CD4-positive, alpha-beta T cell treated with Interferon alpha-2 for 1 hour (primary cell): ENCODE data around the gene OPALIN.

Experiments used
- DNase-seq, 2 donors: peaks; one replicate each; pipeline ENCODE4 v3.0.0-alpha.2; 2020 to 2022

OPALIN gene

DNA sequence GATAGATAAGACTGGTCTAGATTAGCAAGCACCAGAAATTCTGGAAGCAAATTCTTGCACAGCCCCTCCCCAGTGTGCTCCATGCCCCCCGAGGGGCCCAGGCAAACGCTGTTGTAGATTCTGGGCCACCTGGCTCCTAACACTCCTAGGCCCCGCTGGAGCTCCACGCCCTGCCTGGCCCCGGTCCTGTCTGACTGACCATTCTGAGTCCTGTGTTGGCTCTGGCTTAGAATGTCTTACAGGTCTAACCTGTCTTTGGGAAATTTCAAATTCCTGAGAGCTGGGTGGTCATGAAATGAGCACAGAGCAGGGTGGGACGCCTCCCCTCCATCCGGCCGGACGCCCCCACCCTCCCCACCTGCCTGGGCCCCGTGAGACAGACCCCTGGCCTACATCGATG, 12.6 kb upstream of the OPALIN start:
- no peak for DNase-seq

DNA sequence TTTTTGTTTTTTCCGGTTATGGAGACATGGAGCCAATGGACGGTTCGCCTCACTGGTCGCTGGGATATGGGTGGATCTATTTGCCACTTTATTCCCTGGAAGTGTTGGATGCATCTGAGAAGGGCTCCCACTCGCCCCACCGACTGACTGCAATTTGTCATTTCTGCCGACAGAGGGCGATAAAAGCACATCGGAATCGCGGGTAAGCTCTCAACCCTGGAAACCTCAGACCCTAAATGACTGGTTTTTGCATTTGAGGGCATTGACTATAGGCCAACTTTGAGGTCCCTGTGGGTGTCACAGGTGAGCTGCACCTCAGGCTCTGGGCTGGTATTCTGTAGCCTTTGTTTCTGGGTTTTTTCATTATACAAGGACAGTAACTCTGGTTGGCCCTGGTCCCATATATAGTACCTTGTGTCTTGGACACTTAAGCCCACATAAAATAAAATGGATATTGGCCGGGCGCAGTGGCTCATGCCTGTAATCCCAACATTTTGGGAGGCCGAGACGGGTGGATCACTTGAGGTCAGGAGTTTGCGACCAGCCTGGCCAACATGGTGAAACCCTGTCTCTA, 11.9 kb upstream of the OPALIN start:
- peak; percentile 35 to 54 for DNase-seq

DNA sequence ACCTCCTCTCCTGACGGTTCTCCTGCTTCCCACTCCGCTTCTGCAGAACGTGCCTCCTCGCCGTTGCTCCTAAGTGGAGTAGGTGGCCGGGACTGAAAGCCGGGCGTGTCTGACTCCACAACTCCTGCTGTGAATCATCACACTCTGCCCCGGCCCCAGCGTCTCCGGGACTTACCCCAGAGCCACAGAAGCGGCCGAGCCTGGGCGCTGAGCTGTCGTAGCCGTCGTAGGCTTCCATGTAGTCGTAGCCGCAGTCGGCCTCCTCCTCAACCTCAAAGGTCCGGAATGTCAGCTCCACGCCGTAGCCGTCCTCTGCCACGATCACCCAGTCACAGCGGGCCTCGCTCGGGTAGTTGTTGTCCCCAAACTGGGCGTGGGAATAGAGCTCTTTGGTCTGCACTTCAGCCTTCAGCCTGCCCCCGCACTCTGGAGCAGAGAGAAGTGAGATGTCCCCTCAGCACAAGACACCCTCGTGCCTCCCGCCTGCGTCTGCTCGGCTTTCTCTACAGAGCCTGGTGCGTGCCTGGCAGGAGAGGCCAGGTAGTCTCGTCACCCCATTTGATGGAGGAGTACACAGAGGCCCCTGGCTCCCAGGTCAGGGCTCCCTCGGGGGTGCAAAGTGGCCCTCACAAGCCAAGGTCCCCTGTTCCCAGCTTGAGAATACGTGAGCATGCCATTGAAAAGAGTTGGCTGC, 11.2 kb upstream of the OPALIN start:
- no peak for DNase-seq

DNA sequence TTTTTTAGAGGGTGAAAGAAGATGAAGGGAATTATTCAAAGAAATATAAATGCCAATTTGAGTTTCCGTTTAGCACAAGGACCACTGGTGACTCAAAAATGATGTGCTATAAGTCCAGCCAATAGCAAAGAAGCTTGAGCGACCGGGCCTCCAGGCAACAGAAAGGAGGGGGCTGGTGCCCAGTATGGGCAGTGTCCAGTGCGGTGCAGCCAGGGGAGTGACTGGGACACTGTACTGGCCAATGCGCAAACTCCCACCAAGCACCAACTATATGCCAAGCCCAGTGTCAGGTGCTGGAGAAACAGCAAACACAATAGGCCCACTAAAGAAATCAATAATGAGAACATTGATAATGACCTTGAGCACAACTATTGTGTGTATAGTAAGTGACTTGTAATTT, 10.2 kb upstream of the OPALIN start:
- no peak for DNase-seq

DNA sequence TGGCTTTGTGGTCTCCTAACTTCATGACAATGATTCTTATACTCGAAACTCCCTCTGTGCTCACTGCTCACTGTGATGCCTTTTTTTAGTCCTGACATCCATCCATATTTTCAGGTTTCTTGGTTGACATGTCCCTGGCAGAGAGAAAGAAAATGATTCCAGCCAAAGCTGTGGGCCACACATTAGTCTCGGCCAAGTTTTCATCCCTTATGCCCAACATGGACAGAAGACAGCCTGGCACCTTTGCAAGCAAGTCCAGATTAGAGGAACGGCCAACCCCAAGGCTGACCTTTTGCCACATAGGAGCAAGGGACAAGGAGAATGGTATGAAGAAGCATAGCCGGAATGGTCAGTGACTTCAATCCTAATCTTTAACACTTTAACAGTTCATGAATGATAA, 8.7 kb upstream of the OPALIN start:
- DNase-seq: no peak

DNA sequence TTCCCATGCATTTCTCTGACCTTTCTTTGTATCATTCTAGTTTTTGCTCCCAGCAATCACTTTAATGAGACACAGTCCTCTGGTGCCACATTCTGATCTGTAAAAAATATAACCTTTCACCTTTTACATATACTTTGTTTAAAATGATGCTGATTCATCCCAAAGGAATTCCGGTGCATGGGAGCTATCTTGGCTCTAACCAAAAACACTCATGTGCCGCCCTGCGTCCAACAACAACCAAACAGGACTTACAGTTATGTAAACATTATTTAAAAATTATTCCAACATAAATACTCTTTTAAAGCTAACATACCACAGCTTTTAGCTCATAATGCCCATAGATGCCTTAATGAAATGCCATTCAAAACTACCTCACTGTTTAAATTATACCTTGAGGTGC, 7.7 kb upstream of the OPALIN start:
- no peak for DNase-seq

DNA sequence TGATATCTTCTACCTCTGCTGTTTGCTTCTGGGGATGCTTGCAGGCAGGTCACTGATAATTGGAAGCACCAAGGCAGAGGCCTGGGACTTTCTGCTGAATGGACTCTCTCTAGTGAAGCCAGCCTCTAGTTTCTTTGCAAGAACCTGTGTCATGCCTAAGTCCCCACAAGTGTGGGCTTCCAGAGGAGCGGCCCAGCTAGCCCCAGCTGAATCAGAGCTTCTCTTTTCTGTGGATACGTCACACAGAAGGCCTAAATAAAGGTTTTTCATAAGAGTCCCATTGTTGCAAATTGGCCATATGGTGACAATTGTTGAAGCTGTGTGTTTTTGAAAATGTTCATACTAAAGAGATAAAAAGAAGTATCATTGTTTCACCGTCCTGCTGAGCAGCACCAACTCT, 6.8 kb upstream of the OPALIN start:
- DNase-seq: no peak

DNA sequence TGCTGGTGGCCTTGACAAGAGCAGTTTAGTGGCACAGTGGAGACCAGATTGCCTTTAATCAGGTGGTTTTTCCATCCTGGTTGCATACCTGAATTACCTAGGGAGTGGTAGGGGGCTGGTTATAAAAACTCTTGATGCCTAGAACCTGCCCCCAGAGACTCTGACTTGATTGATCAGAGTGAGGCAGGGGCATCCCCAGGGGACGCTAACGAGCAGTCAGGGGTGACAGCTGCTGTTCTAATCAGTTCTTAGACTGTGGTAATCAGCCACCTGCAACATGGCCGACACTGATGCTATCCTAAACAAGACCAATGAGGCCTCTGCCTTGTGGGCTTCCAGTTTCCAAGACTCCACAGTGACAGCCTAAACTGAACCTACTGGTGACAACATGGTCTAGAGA, 2.0 kb upstream of the OPALIN start:
- DNase-seq: no peak

DNA sequence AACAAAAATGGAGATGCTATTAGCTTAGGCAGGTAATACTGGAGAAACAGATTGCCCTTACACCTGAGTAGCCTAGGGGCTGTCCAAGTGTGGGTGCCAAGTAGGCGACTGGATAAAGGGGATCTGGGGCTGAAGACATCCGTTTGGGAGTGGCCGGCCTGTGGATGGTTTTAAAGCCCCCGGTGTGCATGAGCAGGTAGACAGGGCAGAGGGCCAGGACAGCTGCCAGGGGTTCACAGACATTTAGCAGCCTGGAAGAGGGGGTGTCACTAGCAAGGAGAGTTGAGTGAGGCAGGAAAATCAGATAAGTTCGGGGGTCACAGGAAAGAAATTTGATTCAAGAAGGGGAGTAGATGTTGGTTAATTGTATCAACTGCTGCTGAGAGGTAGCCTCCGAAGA, 1.5 kb upstream of the OPALIN start:
- DNase-seq: no peak

DNA sequence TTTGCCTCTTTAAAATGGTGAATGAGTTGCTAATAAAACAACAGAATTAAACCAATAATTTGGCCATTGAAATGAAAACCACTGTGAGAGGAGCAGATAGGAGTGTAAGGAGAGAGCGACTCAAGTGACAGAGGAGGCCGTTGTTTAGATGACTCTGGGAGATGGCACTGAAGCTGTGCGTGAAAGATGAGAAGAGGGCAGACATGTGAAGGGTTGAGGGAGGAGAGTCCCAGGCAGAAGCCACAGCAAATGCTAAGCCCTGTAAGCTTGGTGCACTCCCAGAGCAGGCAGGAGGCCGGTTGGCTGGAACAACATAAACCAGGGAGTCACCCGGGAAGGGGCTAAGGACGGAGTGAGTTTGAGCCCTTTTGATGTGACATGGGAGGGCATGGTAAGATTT, 814 bp upstream of the OPALIN start:
- no peak for DNase-seq

DNA sequence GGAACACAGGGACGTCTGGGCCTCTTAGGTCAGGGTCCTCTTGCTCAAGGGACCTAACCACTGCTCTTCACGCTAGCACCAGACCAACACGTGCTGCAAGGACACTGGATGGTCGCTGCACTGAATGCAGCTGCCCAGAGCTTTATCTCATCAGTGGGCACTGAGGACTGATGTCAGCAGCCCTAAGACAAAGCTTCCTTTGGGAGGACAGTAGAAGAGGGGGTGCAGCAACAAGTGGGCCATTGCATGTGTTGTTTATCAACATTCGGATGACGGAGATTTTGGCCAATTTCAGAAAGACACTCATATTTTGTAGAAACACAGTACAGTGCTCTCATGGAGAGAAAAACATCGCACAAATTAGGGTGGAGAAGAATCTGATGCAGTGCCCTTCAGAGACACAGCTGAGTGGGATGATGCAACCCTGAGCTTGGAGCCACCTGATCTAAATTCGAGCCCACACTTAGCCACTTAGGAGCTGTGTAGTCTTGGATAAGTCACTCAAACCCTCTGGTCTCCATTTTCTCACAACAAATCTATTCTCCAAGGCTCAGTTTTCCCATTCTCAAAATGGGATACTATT, 1.7 kb downstream of the OPALIN start:
- no peak for DNase-seq

DNA sequence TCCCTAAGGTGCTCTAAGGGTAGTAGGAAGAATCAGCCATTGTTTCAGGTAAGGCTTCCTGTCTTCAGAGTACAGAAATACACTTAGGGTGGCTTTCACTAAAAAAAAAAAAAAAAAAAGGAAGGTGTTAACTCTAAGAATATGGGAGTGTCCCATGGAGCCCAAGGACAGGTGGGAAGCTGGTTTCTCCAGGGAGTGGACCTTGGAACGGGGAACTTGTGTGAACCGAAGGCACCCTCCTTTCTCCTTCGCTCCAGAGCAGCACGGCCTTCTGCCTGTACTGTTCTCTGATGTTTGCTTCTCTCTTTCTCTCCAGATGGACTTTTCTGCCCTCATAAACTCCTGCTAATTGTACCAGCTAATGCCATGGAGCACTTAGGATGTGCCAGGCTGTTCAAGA, 6.2 kb downstream of the OPALIN start:
- DNase-seq: no peak

DNA sequence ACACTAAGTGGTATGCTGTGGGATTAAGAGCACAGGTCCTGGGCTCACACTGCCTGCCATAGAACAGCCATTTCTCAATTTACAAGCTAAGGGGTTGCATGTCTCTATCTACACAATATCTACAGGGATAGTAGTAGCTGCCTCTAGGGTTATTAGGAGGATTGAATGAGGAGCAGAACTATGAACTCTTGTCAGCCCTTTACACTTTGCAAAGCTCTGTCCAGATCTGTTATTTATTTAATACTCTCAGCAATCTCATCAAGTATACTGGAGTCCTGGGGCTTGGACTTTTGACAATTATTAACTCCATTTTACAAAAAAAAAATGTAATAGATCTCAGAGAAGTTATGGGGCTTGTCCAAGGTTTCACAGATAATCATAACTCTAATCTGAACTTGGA, 6.8 kb downstream of the OPALIN start:
- DNase-seq: no peak

DNA sequence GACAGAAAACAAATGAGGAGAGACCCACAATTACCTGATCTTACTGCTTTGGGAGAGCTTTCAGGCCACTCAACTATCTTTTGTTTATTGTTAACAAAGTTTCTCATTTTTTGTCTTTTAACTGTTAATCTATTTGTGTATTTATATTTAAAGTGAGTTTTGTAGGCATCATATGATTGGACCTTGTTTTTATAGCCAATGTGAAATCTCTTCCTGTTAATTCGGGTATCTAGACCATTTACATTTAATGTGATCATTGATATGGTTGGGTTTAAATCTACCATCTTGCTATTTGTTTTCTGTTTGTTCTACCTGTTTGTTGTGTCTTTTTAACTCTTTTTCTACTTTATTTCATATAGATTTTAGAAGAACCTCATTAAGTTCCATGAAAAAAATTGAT, 12.5 kb downstream of the OPALIN start:
- DNase-seq: no peak

DNA sequence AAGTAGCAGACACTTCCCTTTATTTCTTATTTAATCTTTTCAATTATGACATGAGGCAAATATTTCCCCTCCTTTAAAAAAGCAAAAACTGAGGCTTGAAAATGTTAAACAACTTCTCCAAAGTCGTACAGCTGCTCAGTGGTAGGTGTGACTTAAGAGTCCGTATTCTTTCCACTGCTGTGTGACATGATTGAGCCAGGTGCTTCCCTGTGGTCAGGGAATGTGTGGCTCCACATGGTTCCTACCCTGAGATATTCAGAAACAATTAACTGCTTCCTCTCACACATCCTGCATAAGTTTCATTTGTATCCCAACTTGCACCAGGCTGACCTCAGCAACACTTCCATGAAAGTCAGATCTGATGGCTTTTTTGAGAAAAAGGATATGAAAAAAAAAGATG, 13.6 kb downstream of the OPALIN start:
- DNase-seq: no peak

DNA sequence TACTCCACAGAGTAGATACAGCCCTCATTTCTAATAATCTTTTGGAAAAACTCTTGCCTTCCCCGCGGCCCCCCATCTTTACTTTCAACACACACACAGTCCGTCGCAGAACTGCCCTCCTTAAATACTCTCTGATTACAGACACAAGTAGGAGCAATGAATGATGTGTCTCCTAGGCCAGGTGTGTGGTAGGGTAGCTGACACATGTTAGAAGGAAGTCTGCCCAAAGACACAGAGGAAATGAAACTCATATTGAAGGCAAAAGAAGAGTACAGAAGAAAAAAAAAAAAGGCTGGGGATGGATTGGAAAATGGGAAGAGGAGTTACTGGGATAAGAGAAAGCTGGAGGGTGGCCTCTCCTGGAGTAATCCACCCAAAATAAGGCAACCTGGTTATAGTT, 14.6 kb downstream of the OPALIN start:
- no peak for DNase-seq

DNA sequence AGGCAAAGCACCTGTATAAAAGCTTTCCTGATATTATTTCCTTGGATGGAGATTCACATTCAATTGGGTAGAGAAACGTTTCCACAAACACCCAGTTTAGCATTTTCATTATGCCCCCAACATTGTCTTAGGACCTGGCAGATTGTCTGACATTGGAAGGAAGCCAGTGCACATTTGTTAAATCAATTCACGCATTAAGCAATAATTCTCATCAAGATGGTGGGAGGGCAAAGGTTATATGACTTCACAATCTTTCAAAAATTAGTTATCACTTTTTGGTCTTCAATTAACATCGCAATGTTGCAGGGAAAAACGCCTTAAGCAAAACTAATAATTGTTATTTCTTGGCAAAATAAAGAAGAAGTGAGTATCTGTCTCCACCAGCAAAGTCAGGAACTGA, 16.4 kb downstream of the OPALIN start:
- DNase-seq: no peak

DNA sequence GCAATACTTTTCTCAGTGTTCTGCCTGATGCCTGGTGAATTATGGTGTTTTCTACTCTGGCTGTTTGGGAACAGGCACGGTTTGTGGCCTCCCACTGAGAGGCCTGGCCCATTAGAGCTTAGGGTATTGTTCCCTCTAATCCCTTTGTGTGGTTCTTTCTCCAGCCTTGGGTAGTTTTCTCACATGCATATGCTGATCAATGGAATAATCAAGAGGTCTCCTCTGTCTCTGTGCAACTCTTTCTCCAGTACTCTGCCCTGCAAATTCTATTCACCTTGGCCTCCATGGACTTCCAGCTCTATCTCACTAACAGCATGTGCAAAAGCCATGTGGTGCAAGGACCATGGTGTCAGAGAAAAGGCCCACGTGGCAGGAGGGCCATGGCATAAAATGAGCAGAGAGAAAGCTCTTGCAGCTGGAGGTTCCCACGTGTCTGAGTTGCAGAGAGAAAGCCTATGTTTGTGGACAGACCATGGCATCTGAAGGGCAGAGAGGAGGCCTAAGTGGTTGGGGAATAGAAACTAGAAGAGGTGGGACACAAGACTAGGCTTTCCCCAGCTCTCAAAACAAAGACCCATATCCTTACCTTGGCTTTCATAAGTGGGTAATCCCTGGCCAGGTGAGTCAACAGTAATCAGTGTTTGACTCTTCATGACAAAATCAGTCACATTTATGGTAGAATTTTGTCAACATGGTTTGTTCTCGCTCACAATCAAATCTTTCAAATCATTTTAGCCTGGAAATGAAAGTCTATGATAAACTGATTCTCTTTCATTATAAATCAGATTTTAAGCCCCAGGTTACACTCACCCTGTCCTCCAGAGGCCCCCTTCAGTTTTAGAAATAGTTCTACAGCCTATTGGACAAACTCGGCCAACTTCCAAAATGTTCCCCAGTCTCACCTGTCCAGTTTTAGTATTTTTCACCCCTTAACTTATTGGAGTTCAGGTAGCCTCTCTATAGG, 17.3 kb downstream of the OPALIN start:
- no peak for DNase-seq

DNA sequence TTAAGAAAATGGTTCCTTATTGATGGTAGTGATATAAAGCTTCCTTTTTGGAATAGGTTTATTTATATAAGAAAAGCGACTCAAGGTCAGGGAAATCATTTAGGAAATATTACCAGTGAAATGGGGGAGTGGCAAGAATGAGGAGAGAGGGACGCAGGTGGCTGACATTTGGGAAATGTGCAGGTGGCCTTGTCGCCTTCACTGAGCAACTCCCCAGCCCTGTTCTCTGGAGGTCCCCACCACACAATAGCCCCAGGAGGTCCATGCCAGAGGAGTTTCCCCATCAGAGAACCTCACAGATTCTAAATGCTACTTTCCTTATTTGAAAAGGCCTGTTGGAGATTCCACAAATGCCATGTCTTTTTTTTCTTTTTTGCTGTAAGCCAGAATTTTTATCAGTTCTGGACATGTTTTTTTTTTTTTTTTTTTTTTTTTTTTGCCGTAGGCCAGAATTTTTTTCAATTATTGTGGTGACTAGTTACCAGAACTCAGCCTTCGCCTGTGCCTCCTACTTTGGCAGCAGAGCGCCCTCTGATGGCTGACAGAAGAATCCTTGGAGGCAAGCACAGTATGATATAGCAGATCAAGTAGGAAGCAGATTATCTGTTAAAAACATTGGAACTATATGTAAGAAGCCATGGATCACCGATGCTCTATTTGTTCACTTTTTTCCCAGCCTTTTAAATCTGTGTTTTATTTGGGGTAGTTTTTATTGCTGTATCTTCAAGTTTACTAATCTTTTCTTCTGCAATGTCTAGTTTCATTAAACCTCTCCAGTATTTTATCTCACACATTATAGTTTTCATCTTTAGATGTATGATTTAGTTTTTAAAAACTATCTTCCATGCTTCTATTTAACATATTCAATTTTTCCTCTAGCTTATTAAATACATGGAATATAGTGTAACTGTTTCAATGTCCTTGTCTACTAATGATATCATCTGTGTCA, 18.6 kb downstream of the OPALIN start:
- DNase-seq: peak; percentile 56 to 58

DNA sequence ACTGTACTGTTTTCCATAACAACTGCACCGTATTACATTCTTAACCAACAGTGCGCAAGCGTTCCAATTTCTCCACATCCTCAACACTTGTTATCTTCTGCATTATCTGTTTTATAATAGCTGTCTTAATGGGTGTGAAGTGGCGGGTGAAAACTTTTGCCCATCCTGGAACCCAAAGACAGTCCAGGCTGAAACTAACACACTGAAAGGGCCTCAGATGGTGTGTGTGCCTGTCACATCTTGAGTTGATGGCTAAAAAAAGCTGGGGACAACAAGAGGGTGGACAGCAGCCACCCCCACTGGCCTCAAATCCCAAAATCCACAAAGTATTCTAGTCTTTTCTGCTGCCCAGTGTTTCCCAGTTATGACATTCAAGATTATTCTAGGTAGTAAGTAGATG, 19.4 kb downstream of the OPALIN start:
- DNase-seq: no peak

DNA sequence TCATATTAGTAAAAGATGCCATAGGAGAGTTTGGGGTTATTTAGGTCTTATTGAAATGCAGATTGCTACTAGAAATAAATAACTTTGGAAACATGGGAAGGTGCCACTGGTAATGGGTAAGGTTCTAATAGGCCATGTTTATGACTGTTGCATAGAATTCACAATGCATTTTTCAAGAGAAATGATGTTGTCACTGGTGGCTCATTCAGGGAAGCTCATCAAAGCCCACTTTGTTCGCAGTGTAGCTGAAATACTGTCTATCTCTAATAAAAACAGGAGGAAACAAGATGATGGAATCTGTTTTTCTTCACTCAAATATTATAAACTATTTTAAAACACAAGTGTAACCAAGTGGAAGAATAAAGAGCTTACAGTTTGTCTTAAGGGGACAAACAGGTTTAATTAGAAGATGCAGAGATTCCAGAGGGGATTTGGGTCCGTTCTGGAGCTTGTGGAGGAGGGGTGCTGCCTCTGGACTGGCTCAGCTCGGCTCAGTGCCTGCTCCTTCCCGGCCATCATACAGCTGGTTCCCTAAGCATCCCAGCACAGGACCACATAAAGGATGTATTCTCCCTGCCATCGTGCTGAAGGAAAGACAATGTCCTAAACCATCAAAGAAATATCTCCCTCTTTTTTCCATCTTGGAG, 20.4 kb downstream of the OPALIN start:
- no peak for DNase-seq

DNA sequence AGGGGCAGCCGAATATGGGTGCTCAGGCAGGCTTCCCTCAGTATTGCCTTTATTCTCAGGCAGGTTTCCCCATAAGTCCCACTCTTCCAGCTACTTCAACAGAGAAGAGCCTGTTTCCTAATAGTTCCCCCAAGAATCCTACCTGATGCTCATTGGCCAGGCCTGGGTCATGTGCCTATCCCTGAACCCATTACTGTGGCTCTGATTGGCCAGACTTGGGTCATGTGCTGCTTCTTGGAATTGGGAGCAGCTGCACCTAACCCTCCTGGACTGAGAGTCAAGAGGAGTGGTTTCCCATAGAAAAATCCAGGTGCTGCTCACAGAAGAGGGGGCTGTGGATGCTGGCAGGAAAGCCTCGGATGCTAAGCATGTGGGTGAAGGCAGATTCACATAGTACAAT, 21.7 kb downstream of the OPALIN start:
- no peak for DNase-seq
